WTC11 (cell line): Measurements from ENCODE around the gene LTBP1. TPM values are rescaled to one million over a fixed set of nuclear protein-coding genes. Genes with fewer than 3 reads are reported as not detected.

Source experiments
- ATAC-seq: fragments of 200-7000 bp; cut with Tn5 transposase; 2 replicates; pipeline ENCODE4 v1.10.0; 2021; ENCODE audit warnings: mild to moderate bottlenecking, moderate library complexity
- CTCF ChIA-PET: fragments of 300-600 bp; sonication (Branson Sonifier 250); formaldehyde crosslinking; loops from one replicate; lab custom pipeline; 2021; ENCODE audit warnings: antibody characterized with exemption; lab: Charles Lee
- POLR2A ChIA-PET: fragments of 350-600 bp; sonication (Branson Sonifier 250); formaldehyde crosslinking; loops from one replicate; lab custom pipeline; 2021; ENCODE audit warnings: antibody characterized with exemption; lab: Charles Lee
- DNase-seq: peaks from one replicate; pipeline ENCODE4 v3.0.0; 2021; ENCODE audit warnings: low spot score
- H3K27ac Mint-ChIP-seq: 2 replicates; pipeline ENCODE4 v1.8.0; 2021; ENCODE audit warnings: mixed read lengths
- H3K27me3 Mint-ChIP-seq: 2 replicates; pipeline ENCODE4 v1.8.0; 2021; ENCODE audit warnings: low read depth, mild to moderate bottlenecking, moderate library complexity, mixed read lengths
- H3K36me3 Mint-ChIP-seq: 2 replicates; pipeline ENCODE4 v1.8.0; 2021; ENCODE audit warnings: mixed read lengths
- H3K4me1 Mint-ChIP-seq: 2 replicates; pipeline ENCODE4 v1.8.0; 2022; ENCODE audit warnings: mixed read lengths
- H3K4me3 Mint-ChIP-seq: 2 replicates; pipeline ENCODE4 v1.8.0; 2021; ENCODE audit warnings: mild to moderate bottlenecking, moderate library complexity, mixed read lengths
- H3K9me3 Mint-ChIP-seq: 2 replicates; pipeline ENCODE4 v1.8.0; 2021; ENCODE audit warnings: mixed read lengths
- AFF4 ChIP-seq: sonication (generic); formaldehyde crosslinking; IDR thresholded peaks from 2 replicates; pipeline ENCODE4 v1.8.1; 2023; ENCODE audit warnings: mild to moderate bottlenecking, missing genetic modification reagents, borderline replicate concordance
- CTCF ChIP-seq: fragments of 200-600 bp; IDR thresholded peaks from 2 replicates; pipeline ENCODE4 v1.8.0; 2022; ENCODE audit warnings: antibody characterized with exemption
- GABPB1 ChIP-seq: sonication (generic); formaldehyde crosslinking; IDR thresholded peaks from 2 replicates; pipeline ENCODE4 v1.8.1; 2023; ENCODE audit warnings: mild to moderate bottlenecking, missing genetic modification reagents
- GTF2I ChIP-seq: fragments of 250-450 bp; sonication (Bioruptor Pico); conservative IDR thresholded peaks from 2 replicates; pipeline ENCODE4 v1.4.0; 2021; ENCODE audit warnings: mild to moderate bottlenecking
- IRF2 ChIP-seq: sonication (generic); formaldehyde crosslinking; IDR thresholded peaks from 2 replicates; pipeline ENCODE4 v1.8.0; 2022; ENCODE audit warnings: low read depth, missing genetic modification reagents, borderline replicate concordance
- JAZF1 ChIP-seq: fragments of 250-450 bp; sonication (Bioruptor Pico); IDR thresholded peaks from 2 replicates; pipeline ENCODE4 v1.9.0; 2021; ENCODE audit warnings: moderate library complexity, mild to moderate bottlenecking, inconsistent platforms
- NFATC4 ChIP-seq: fragments of 250-450 bp; sonication (Bioruptor Pico); IDR thresholded peaks from 2 replicates; pipeline ENCODE4 v1.9.0; 2021; ENCODE audit warnings: mild to moderate bottlenecking
- NR3C1 ChIP-seq: sonication (generic); formaldehyde crosslinking; conservative IDR thresholded peaks from 2 replicates; pipeline ENCODE4 v1.8.1; 2023; ENCODE audit warnings: low read depth, mild to moderate bottlenecking, missing genetic modification reagents
- RELA ChIP-seq: sonication (generic); formaldehyde crosslinking; IDR thresholded peaks from 2 replicates; pipeline ENCODE4 v1.8.1; 2022; ENCODE audit warnings: missing genetic modification reagents, mild to moderate bottlenecking, borderline replicate concordance
- SOX15 ChIP-seq: fragments of 250-450 bp; sonication (Bioruptor Pico); IDR thresholded peaks from 2 replicates; pipeline ENCODE4 v1.9.0; 2021; ENCODE audit warnings: mild to moderate bottlenecking
- SP1 ChIP-seq: sonication (generic); formaldehyde crosslinking; conservative IDR thresholded peaks from 2 replicates; pipeline ENCODE4 v1.8.1; 2022; ENCODE audit warnings: missing genetic modification reagents
- ZNF219 ChIP-seq: sonication (generic); formaldehyde crosslinking; IDR thresholded peaks from 2 replicates; pipeline ENCODE4 v1.8.0; 2023; ENCODE audit warnings: missing genetic modification reagents, mild to moderate bottlenecking, borderline replicate concordance
- ZNF317 ChIP-seq: sonication (generic); formaldehyde crosslinking; IDR thresholded peaks from 2 replicates; pipeline ENCODE4 v1.8.1; 2023; ENCODE audit warnings: low read depth, mild to moderate bottlenecking, moderate library complexity, missing genetic modification reagents, borderline replicate concordance
- ZNF416 ChIP-seq: fragments of 250-450 bp; sonication (Bioruptor Pico); IDR thresholded peaks from 2 replicates; pipeline ENCODE4 v1.9.0; 2021; ENCODE audit warnings: mild to moderate bottlenecking, inconsistent platforms
- ZNF532 ChIP-seq: fragments of 250-450 bp; sonication (Bioruptor Pico); IDR thresholded peaks from 2 replicates; pipeline ENCODE4 v1.9.0; 2021; ENCODE audit warnings: mild to moderate bottlenecking, borderline replicate concordance
- total RNA-seq: library from RNA; stranded (reverse); gene quantifications from 3 replicates; pipeline ENCODE4 v1.2.3, GENCODE V29; 2021
- TF ChIP-seq, protein P1 (sequence below): sonication (generic); formaldehyde crosslinking; conservative IDR thresholded peaks from 2 replicates; pipeline ENCODE4 v1.8.1; 2023; ENCODE audit warnings: mild to moderate bottlenecking, low read depth, missing genetic modification reagents, moderate library complexity

Gene LTBP1
- total RNA-seq, 1 experiment from 2014 or later = 33.6 TPM

DNA sequence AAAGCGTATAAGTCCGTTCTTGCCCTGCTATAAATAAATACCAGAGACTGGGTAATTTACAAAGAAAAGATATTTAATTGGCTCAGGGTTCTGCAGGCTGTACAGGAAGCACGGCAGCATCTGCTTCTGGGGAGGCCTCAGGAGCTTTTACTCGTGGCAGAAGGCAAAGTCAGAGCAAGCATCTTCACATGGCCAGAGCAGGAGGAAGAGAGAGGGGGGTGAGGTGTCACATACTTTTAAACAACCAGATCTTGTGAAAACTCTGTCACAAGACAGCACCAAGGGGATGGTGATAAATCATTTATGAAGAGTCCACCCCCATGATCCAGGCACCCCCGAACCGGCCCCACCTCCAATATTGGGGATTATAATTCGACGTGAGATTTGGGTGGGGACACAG, 130.6 kb downstream of the LTBP1 start (continued):
- TF ChIP-seq ZNF532 (CRISPR knock-in tag) (no peak), JAZF1 (no peak), SOX15 (CRISPR knock-in tag) (no peak), CTCF (no peak), IRF2 (CRISPR knock-in tag) (no peak)
- TF ChIP-seq, protein P1, sequence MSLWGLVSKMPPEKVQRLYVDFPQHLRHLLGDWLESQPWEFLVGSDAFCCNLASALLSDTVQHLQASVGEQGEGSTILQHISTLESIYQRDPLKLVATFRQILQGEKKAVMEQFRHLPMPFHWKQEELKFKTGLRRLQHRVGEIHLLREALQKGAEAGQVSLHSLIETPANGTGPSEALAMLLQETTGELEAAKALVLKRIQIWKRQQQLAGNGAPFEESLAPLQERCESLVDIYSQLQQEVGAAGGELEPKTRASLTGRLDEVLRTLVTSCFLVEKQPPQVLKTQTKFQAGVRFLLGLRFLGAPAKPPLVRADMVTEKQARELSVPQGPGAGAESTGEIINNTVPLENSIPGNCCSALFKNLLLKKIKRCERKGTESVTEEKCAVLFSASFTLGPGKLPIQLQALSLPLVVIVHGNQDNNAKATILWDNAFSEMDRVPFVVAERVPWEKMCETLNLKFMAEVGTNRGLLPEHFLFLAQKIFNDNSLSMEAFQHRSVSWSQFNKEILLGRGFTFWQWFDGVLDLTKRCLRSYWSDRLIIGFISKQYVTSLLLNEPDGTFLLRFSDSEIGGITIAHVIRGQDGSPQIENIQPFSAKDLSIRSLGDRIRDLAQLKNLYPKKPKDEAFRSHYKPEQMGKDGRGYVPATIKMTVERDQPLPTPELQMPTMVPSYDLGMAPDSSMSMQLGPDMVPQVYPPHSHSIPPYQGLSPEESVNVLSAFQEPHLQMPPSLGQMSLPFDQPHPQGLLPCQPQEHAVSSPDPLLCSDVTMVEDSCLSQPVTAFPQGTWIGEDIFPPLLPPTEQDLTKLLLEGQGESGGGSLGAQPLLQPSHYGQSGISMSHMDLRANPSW = no peak

GRCh38 chr2:33077844-33078243, 131.1 kb downstream of the LTBP1 start:
- Mint-ChIP-seq H3K4me3 (no peak overlapping the region), H3K27me3 (peaks cover 20% of the 10 kb centered on the region), H3K9me3 (no peaks in the 10 kb centered on the region), H3K27ac (no peak overlapping the region), H3K36me3 (no peaks in the 10 kb centered on the region), H3K4me1 (no peaks in the 10 kb centered on the region)
- TF ChIP-seq GABPB1 = no peak
- no peak for TF ChIP-seq ZNF416
- TF ChIP-seq AFF4 (CRISPR knock-in tag) = no peak
- no peak for TF ChIP-seq GTF2I
- no peak for TF ChIP-seq ZNF317 (CRISPR knock-in tag)
- TF ChIP-seq ZNF219 (CRISPR knock-in tag) = no peak
- TF ChIP-seq SP1 (CRISPR knock-in tag) = no peak
- TF ChIP-seq NR3C1 (CRISPR knock-in tag) = no peak
- no peak for TF ChIP-seq NFATC4
- TF ChIP-seq RELA (CRISPR knock-in tag) = no peak
- TF ChIP-seq CTCF = no peak
- ATAC-seq = no peak
- ChIA-PET POLR2A (no interaction called here), CTCF (no interaction called here)
- DNase-seq = no peak
